ENCODE data around the gene EVC2. TPM values are rescaled to one million over a fixed set of nuclear protein-coding genes. Genes with fewer than 3 reads are reported as not detected.

EVC2 gene
- total RNA-seq, 1 experiment from 2014 or later = 6.0 TPM

GRCh38 chr4:5715357-5715756, 7.0 kb upstream of the EVC2 start:
- POLR2A ChIA-PET (ENCODE audit: low non-redundant PET) = no interaction called here
- DNase-seq (ENCODE audit: low spot score) = no peak
- no peak overlapping the region for H3K4me3 ChIP-seq (ENCODE audit: low read depth, low read length, poor library complexity, severe bottlenecking)
- no peak overlapping the region for H3K27ac ChIP-seq (ENCODE audit: low read depth, low read length, poor library complexity, severe bottlenecking)
- no TSS peak for BruUV-seq (replicated peaks)
- H3K36me3 ChIP-seq (ENCODE audit: insufficient read depth, low read length, poor library complexity, severe bottlenecking) = peaks cover 4% of the 10 kb centered on the region
- TF ChIP-seq EZH2 (IDR thresholded peaks at IDR 0.05; ENCODE audit: borderline replicate concordance, low read depth, low read length, poor library complexity, severe bottlenecking) = no peak
- no peak for TF ChIP-seq CTCF (conservative IDR thresholded peaks at IDR 0.05; ENCODE audit: low read depth, low read length)
- peaks cover 9% of the 10 kb centered on the region for H3K9me3 ChIP-seq (ENCODE audit: low read depth, low read length, poor library complexity, severe bottlenecking)
- intact Hi-C loops (cut with micrococcal nuclease; ENCODE audit: unreplicated experiment) = no loop called here
- H3K27me3 ChIP-seq (replicated peaks; ENCODE audit: insufficient read depth, low read depth, low read length, poor library complexity) = no peaks in the 10 kb centered on the region
- CTCF ChIA-PET = no interaction called here
- peaks cover 4% of the 10 kb centered on the region for H3K4me1 ChIP-seq (ENCODE audit: insufficient read depth, low read length, poor library complexity, severe bottlenecking)

GRCh38 chr4:5713861-5714260, 5.5 kb upstream of the EVC2 start:
- Histone ChIP-seq H3K4me1 (ENCODE audit: insufficient read depth, low read length, poor library complexity, severe bottlenecking) (peaks cover 19% of the 10 kb centered on the region), H3K4me3 (ENCODE audit: low read depth, low read length, poor library complexity, severe bottlenecking) (no peak overlapping the region), H3K27ac (ENCODE audit: low read depth, low read length, poor library complexity, severe bottlenecking) (no peak overlapping the region), H3K9me3 (ENCODE audit: low read depth, low read length, poor library complexity, severe bottlenecking) (peaks cover 9% of the 10 kb centered on the region), H3K27me3 (replicated peaks; ENCODE audit: insufficient read depth, low read depth, low read length, poor library complexity) (no peaks in the 10 kb centered on the region), H3K36me3 (ENCODE audit: insufficient read depth, low read length, poor library complexity, severe bottlenecking) (peaks cover 4% of the 10 kb centered on the region)
- POLR2A ChIA-PET (ENCODE audit: low non-redundant PET) = no interaction called here
- TF ChIP-seq EZH2 (IDR thresholded peaks at IDR 0.05; ENCODE audit: borderline replicate concordance, low read depth, low read length, poor library complexity, severe bottlenecking) = no peak
- TF ChIP-seq CTCF (conservative IDR thresholded peaks at IDR 0.05; ENCODE audit: low read depth, low read length) = no peak
- intact Hi-C loops (cut with micrococcal nuclease; ENCODE audit: unreplicated experiment) = no loop called here
- BruUV-seq (replicated peaks) = no TSS peak
- CTCF ChIA-PET = no interaction called here
- DNase-seq (ENCODE audit: low spot score) = no peak

GRCh38 chr4:5712931-5713330, 4.6 kb upstream of the EVC2 start:
- DNase-seq (ENCODE audit: low spot score) = no peak
- CTCF ChIA-PET = no interaction called here
- TF ChIP-seq EZH2 (IDR thresholded peaks at IDR 0.05; ENCODE audit: borderline replicate concordance, low read depth, low read length, poor library complexity, severe bottlenecking) (no peak), CTCF (conservative IDR thresholded peaks at IDR 0.05; ENCODE audit: low read depth, low read length) (no peak)

More at GRCh38 chr4:5712931-5713330, 4.6 kb upstream of the EVC2 start:
- Histone ChIP-seq H3K27me3 (replicated peaks; ENCODE audit: insufficient read depth, low read depth, low read length, poor library complexity) (no peaks in the 10 kb centered on the region), H3K27ac (ENCODE audit: low read depth, low read length, poor library complexity, severe bottlenecking) (no peak overlapping the region), H3K36me3 (ENCODE audit: insufficient read depth, low read length, poor library complexity, severe bottlenecking) (peaks cover 4% of the 10 kb centered on the region), H3K9me3 (ENCODE audit: low read depth, low read length, poor library complexity, severe bottlenecking) (peaks cover 9% of the 10 kb centered on the region), H3K4me3 (ENCODE audit: low read depth, low read length, poor library complexity, severe bottlenecking) (no peak overlapping the region), H3K4me1 (ENCODE audit: insufficient read depth, low read length, poor library complexity, severe bottlenecking) (peaks cover 26% of the 10 kb centered on the region)
- TSS peak; percentile 34 for BruUV-seq (replicated peaks)
- intact Hi-C loops (cut with micrococcal nuclease; ENCODE audit: unreplicated experiment) = no loop called here
- POLR2A ChIA-PET (ENCODE audit: low non-redundant PET) = no interaction called here
